H9 (cell line): Measurements from ENCODE around the gene RASGRF1. TPM values are rescaled to one million over a fixed set of nuclear protein-coding genes. Genes with fewer than 3 reads are reported as not detected.
A peak's percentile ranks its signal among the peaks of the same experiment; 100 is the strongest.

Experiments used
- DNase-seq: peaks from one replicate; pipeline ENCODE4 v3.0.0-alpha.2; 2017
- H2AFZ ChIP-seq: one replicate; pipeline ENCODE4 v1.6.1; 2013; ENCODE audit warnings: mild to moderate bottlenecking, low read length, control low read depth, moderate library complexity
- H2AK5ac ChIP-seq: 2 replicates; pipeline ENCODE4 v1.6.1; 2013; ENCODE audit warnings: low read length, control low read depth, mixed read lengths; ENCODE audit not compliant: insufficient read length
- H2BK120ac ChIP-seq: one replicate; pipeline ENCODE4 v1.6.1; 2013; ENCODE audit warnings: low read depth, mild to moderate bottlenecking, low read length, control low read depth, inconsistent platforms; ENCODE audit not compliant: poor library complexity, severe bottlenecking
- H2BK12ac ChIP-seq: 2 replicates; pipeline ENCODE4 v1.6.1; 2013; ENCODE audit warnings: low read length, control low read depth, mixed read lengths, low read depth; ENCODE audit not compliant: insufficient read length
- H2BK15ac ChIP-seq: 2 replicates; pipeline ENCODE4 v1.6.1; 2013; ENCODE audit warnings: low read depth, low read length, control low read depth
- H2BK20ac ChIP-seq: one replicate; pipeline ENCODE4 v1.6.1; 2013; ENCODE audit warnings: low read depth, mild to moderate bottlenecking, low read length, control low read depth, inconsistent platforms; ENCODE audit not compliant: poor library complexity, severe bottlenecking
- H2BK5ac ChIP-seq: 2 replicates; pipeline ENCODE4 v1.6.1; 2013; ENCODE audit warnings: low read length, control low read depth, mixed read lengths; ENCODE audit not compliant: insufficient read length
- H3K14ac ChIP-seq: 2 replicates; pipeline ENCODE4 v1.6.1; 2013; ENCODE audit warnings: low read length, control low read depth; ENCODE audit not compliant: insufficient read depth
- H3K18ac ChIP-seq: 2 replicates; pipeline ENCODE4 v1.6.1; 2013; ENCODE audit warnings: low read depth, mild to moderate bottlenecking, mixed read lengths, low read length, control low read depth; ENCODE audit not compliant: insufficient read length
- H3K23ac ChIP-seq: 2 replicates; pipeline ENCODE4 v1.6.1; 2013; ENCODE audit warnings: low read length, control low read depth, mixed read lengths, low read depth; ENCODE audit not compliant: insufficient read length
- H3K23me2 ChIP-seq: 2 replicates; pipeline ENCODE4 v1.6.1; 2013; ENCODE audit warnings: low read depth, mild to moderate bottlenecking, mixed read lengths, low read length, control low read depth; ENCODE audit not compliant: insufficient read length, poor library complexity, severe bottlenecking
- H3K27ac ChIP-seq: 2 replicates; pipeline ENCODE4 v1.5.1; 2013; ENCODE audit warnings: low read length, control low read depth, mixed read lengths, low read depth; ENCODE audit not compliant: insufficient read length
- H3K27me3 ChIP-seq: 2 replicates; pipeline ENCODE4 v1.6.1; 2013; ENCODE audit warnings: low read length, control low read depth, inconsistent platforms; ENCODE audit not compliant: insufficient read depth
- H3K4ac ChIP-seq: 2 replicates; pipeline ENCODE4 v1.6.1; 2013; ENCODE audit warnings: low read depth, mild to moderate bottlenecking, control low read depth, inconsistent platforms, low read length, moderate library complexity
- H3K4me1 ChIP-seq: 2 replicates; pipeline ENCODE4 v1.6.1; 2013; ENCODE audit warnings: low read length, control low read depth, inconsistent platforms; ENCODE audit not compliant: insufficient read depth
- H3K4me2 ChIP-seq: 2 replicates; pipeline ENCODE4 v1.6.1; 2013; ENCODE audit warnings: low read length, control low read depth, mixed read lengths; ENCODE audit not compliant: insufficient read length, insufficient read depth
- H3K56ac ChIP-seq: 2 replicates; pipeline ENCODE4 v1.6.1; 2013; ENCODE audit warnings: low read depth, mild to moderate bottlenecking, mixed read lengths, low read length, control low read depth; ENCODE audit not compliant: insufficient read length
- H3K79me1 ChIP-seq: 2 replicates; pipeline ENCODE4 v1.6.1; 2013; ENCODE audit warnings: low read depth, mild to moderate bottlenecking, moderate library complexity, low read length, control low read depth, inconsistent platforms; ENCODE audit not compliant: insufficient read depth, poor library complexity, severe bottlenecking
- H3K79me2 ChIP-seq: 2 replicates; pipeline ENCODE4 v1.6.1; 2013; ENCODE audit warnings: low read length, control low read depth, inconsistent platforms; ENCODE audit not compliant: insufficient read depth
- H3K9ac ChIP-seq: 2 replicates; pipeline ENCODE4 v1.6.1; 2013; ENCODE audit warnings: low read length, control low read depth, mixed read lengths; ENCODE audit not compliant: insufficient read length; ENCODE audit errors: extremely low read depth
- H3K9me3 ChIP-seq: one replicate; pipeline ENCODE4 v1.6.1; 2013; ENCODE audit warnings: low read depth, low read length, inconsistent platforms; ENCODE audit not compliant: control insufficient read depth
- H3T11ph ChIP-seq: one replicate; pipeline ENCODE4 v1.6.1; 2013; ENCODE audit warnings: mild to moderate bottlenecking, low read length, control low read depth, inconsistent platforms
- H4K20me1 ChIP-seq: one replicate; pipeline ENCODE4 v1.6.1; 2013; ENCODE audit not compliant: control insufficient read depth, insufficient read length, insufficient read depth
- H4K5ac ChIP-seq: 2 replicates; pipeline ENCODE4 v1.6.1; 2013; ENCODE audit warnings: low read depth, mild to moderate bottlenecking, mixed read lengths, low read length, control low read depth; ENCODE audit not compliant: insufficient read length
- H4K8ac ChIP-seq: replicated peaks from 2 replicates; pipeline ENCODE4 v1.6.1; 2013; ENCODE audit warnings: low read length, control low read depth, mixed read lengths, low read depth; ENCODE audit not compliant: insufficient read length
- H4K91ac ChIP-seq: 2 replicates; pipeline ENCODE4 v1.6.1; 2013; ENCODE audit warnings: low read depth, mild to moderate bottlenecking, moderate library complexity, mixed read lengths, low read length, control low read depth; ENCODE audit not compliant: insufficient read length
- H3K27ac Mint-ChIP-seq, 3 experiments: 2 replicates in 2 of 3; 3 replicates in 1 of 3; pipeline ENCODE4 v1.8.0; 2020 to 2021; ENCODE audit warnings: mixed read lengths in 3 of 3, mild to moderate bottlenecking in 1 of 3, moderate library complexity in 1 of 3
- H3K27me3 Mint-ChIP-seq: 2 replicates; pipeline ENCODE4 v1.8.0; 2021; ENCODE audit warnings: low read depth, mild to moderate bottlenecking, moderate library complexity, mixed read lengths
- H3K36me3 Mint-ChIP-seq, 3 experiments: 2 replicates in 2 of 3; 3 replicates in 1 of 3; pipeline ENCODE4 v1.8.0; 2020 to 2021; ENCODE audit warnings: low read depth in 3 of 3, mixed read lengths in 3 of 3; ENCODE audit not compliant: insufficient read depth in 1 of 3
- H3K4me1 Mint-ChIP-seq, 2 experiments: 2 replicates each; pipeline ENCODE4 v1.8.0; 2020; ENCODE audit warnings: mixed read lengths in 2 of 2
- H3K4me3 Mint-ChIP-seq, 2 experiments: 2 replicates in 1 of 2; 3 replicates in 1 of 2; pipeline ENCODE4 v1.8.0; 2020 to 2021; ENCODE audit warnings: mild to moderate bottlenecking in 2 of 2, mixed read lengths in 2 of 2, moderate library complexity in 1 of 2
- H3K9me3 Mint-ChIP-seq, 2 experiments: 2 replicates in 1 of 2; 3 replicates in 1 of 2; pipeline ENCODE4 v1.8.0; 2020; ENCODE audit warnings: mild to moderate bottlenecking in 2 of 2, mixed read lengths in 2 of 2, moderate library complexity in 1 of 2
- CTCF ChIP-seq: fragments of 200-600 bp; sonication (generic); conservative IDR thresholded peaks from 3 replicates; pipeline ENCODE4 v1.8.0; 2021; ENCODE audit warnings: antibody characterized with exemption, mild to moderate bottlenecking
- WGBS: extraction: QIAGEN DNeasy Blood & Tissue Kit; methylation state at CpG from one replicate; pipeline ENCODE4 v1.1.7; 2013; ENCODE audit warnings: missing lambda C conversion rate, low lambda C conversion rate, mixed read lengths; ENCODE audit not compliant: insufficient read length; ENCODE audit errors: extremely low coverage; 5-methylcytosine and 5-hydroxymethylcytosine counted together
- total RNA-seq: library from RNA; stranded (reverse); gene quantifications from 2 replicates; pipeline ENCODE4 v1.2.1, GENCODE V29; 2021

RASGRF1 gene
- total RNA-seq, 1 experiment from 2014 or later = 0.48 TPM

DNA sequence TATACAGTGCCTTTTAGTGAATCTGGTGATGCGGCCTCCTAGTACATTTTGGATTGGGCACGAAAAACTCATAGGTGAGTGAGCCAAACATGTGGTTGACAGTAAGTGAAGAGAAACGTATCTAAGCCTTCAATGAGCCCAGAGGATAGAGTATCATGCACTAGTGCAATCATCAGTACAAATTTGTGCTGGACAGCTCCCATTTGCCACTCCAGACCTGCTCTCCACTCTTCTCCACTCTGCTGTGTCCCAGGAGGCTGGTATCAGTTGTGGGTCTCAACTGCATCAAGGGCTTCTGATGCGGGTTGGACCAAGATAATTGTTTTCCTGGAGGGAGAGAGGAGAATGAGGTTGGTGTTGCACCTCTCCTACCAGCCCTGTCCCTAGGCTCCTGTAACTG, 9.1 kb upstream of the RASGRF1 start:
- Histone ChIP-seq H3K4me1 (no peaks in the 10 kb centered on the region), H3K27me3 (no peaks in the 10 kb centered on the region; the same call in 1 of the 2 replicates)
- H3K9me3 Mint-ChIP-seq = no peaks in the 10 kb centered on the region

More for the DNA sequence above, 9.1 kb upstream of the RASGRF1 start:
- no peak overlapping the region for H3K27ac Mint-ChIP-seq
- no peak overlapping the region for H4K5ac ChIP-seq
- H3K9me3 ChIP-seq = no peaks in the 10 kb centered on the region
- H3K23ac ChIP-seq = no peak overlapping the region
- H3T11ph ChIP-seq = no peak overlapping the region
- no peak overlapping the region for H3K4ac ChIP-seq
- H2BK15ac ChIP-seq = no peak overlapping the region
- H4K20me1 ChIP-seq = no peaks in the 10 kb centered on the region
- peak; percentile 19 for DNase-seq
- H3K4me2 ChIP-seq = no peak overlapping the region
- no peak overlapping the region for H3K18ac ChIP-seq
- no peaks in the 10 kb centered on the region for H3K79me1 ChIP-seq
- H3K4me1 Mint-ChIP-seq = peaks cover 0 to under 1% of the 10 kb centered on the region in 2 experiments; a peak in 1 of 4 replicates
- no peak overlapping the region for H3K14ac ChIP-seq
- H2BK12ac ChIP-seq = no peak overlapping the region
- H2AK5ac ChIP-seq = no peak overlapping the region
- no peak overlapping the region for H3K9ac ChIP-seq
- no peak overlapping the region for H4K91ac ChIP-seq
- no CpG with 5 or more reads among the region's 4 CpGs for WGBS
- H2BK20ac ChIP-seq = no peak overlapping the region
- no peaks in the 10 kb centered on the region for H3K79me2 ChIP-seq
- no peak overlapping the region for H3K56ac ChIP-seq
- no peaks in the 10 kb centered on the region for H3K23me2 ChIP-seq
- no peak overlapping the region for H2AFZ ChIP-seq
- no peak overlapping the region for H3K27ac ChIP-seq
- no peak overlapping the region for H2BK5ac ChIP-seq
- no peak for TF ChIP-seq CTCF
- H2BK120ac ChIP-seq = no peak overlapping the region
- no peak overlapping the region for H4K8ac ChIP-seq
- H3K36me3 Mint-ChIP-seq = no peaks in the 10 kb centered on the region
- no peak overlapping the region for H3K4me3 Mint-ChIP-seq
- peaks cover 84% of the 10 kb centered on the region for H3K27me3 Mint-ChIP-seq
